Uterus (tissue), 4 donors: ENCODE measurements around the gene STAT6. TPM values are rescaled to one million over a fixed set of nuclear protein-coding genes. Genes with fewer than 3 reads are reported as not detected.

Source experiments
- DNase-seq, 2 donors: peaks; one replicate each; pipeline ENCODE4 v3.0.0-alpha.2; 2019 to 2020
- H3K27ac ChIP-seq, 2 donors: fragments of 200-600 bp; sonication (generic); 1 replicate in 1 of 2; 2 replicates in 1 of 2; pipeline ENCODE4 v1.5.1; 2016 to 2018
- H3K27me3 ChIP-seq, 2 donors: fragments of 200-600 bp; sonication (generic); one replicate each; pipeline ENCODE4 v1.5.1; 2018 to 2019; ENCODE audit warnings: control low read depth in 1 of 2
- H3K36me3 ChIP-seq, 2 donors: fragments of 200-600 bp; sonication (generic); one replicate each; pipeline ENCODE4 v1.5.1; 2019; ENCODE audit warnings: control low read depth in 1 of 2
- H3K4me1 ChIP-seq, 2 donors: fragments of 200-600 bp; sonication (generic); one replicate each; pipeline ENCODE4 v1.5.1; 2018 to 2019; ENCODE audit warnings: control low read depth in 1 of 2
- H3K4me3 ChIP-seq, 2 donors: fragments of 200-600 bp; sonication (generic); 1 replicate in 1 of 2; 2 replicates in 1 of 2; pipeline ENCODE4 v1.5.1; 2018 to 2019; ENCODE audit warnings: mild to moderate bottlenecking in 1 of 2
- H3K9me3 ChIP-seq, 2 donors: fragments of 200-600 bp; sonication (generic); one replicate each; pipeline ENCODE4 v1.5.1; 2019; ENCODE audit warnings: control low read depth in 1 of 2
- CTCF ChIP-seq, 4 experiments: fragments of 200-600 bp in 2 of 4; fragments of 450-650 bp in 2 of 4; sonication (generic) in 2 of 4; IDR thresholded peaks; one replicate each; pipeline ENCODE4 v1.5.1; 2016 to 2019; ENCODE audit warnings: antibody characterized with exemption in 4 of 4, mild to moderate bottlenecking in 2 of 4, moderate library complexity in 1 of 4
- POLR2A ChIP-seq, 2 donors: fragments of 450-650 bp; IDR thresholded peaks; one replicate each; pipeline ENCODE4 v1.6.1; 2016; ENCODE audit warnings: antibody characterized with exemption in 2 of 2, mild to moderate bottlenecking in 1 of 2, moderate library complexity in 1 of 2
- intact Hi-C: fragments of 100-400 bp; cut with DNase I; formaldehyde crosslinking; loops from one replicate; pipeline ENCODE4 v1.15.1; 2023; ENCODE audit warnings: low total_unique reads
- total RNA-seq, 4 donors: library from RNA; depleted of rRNA in 3 of 4; stranded (reverse); fragments of >200 nt in 3 of 4; gene quantifications; one replicate each; pipeline versions ENCODE4 v1.1.0 to v1.2.4, GENCODE V29; 2014 to 2023
- donor health status: DM: yes; HTN: yes; CAD: no.

The STAT6 gene
- total RNA-seq, 4 donors from 2014 or later: 62.5 to 242 (median 94.3) TPM

- H3K36me3 ChIP-seq: no peaks in the 10 kb centered on the region
- H3K27ac ChIP-seq: peak overlapping the region; percentile 98 to 100
- DNase-seq: peak; percentile 79 to 80
- no peaks in the 10 kb centered on the region for H3K9me3 ChIP-seq
- no peak for TF ChIP-seq CTCF (IDR thresholded peaks at IDR 0.05)
- TF ChIP-seq POLR2A (IDR thresholded peaks at IDR 0.05): peak in 1 of 2 donors; percentile 54
- H3K27me3 ChIP-seq: no peaks in the 10 kb centered on the region
- intact Hi-C loops: loop anchor here (5.0 kb wide), 1 partner anchor 38 kb away; no protein-coding TSS in a partner anchor
- H3K4me1 ChIP-seq: peaks cover 0 to 14% of the 10 kb centered on the region in 2 donors
- H3K4me3 ChIP-seq: peak overlapping the region; percentile 64 to 85
Observed at GRCh38 chr12:57110104-57111030, 795 bp downstream of the STAT6 start.

- Histone ChIP-seq H3K9me3 (no peaks in the 10 kb centered on the region), H3K36me3 (no peaks in the 10 kb centered on the region), H3K4me1 (peaks cover 0 to 14% of the 10 kb centered on the region in 2 donors), H3K27ac (peak overlapping the region; percentile 98 to 100), H3K27me3 (no peaks in the 10 kb centered on the region), H3K4me3 (peak overlapping the region; percentile 64 to 85)
- intact Hi-C loops: loop anchor here (5.0 kb wide), 1 partner anchor 37 kb away; no protein-coding TSS in a partner anchor
- no peak for DNase-seq
- TF ChIP-seq POLR2A (IDR thresholded peaks at IDR 0.05) (no peak), CTCF (IDR thresholded peaks at IDR 0.05) (no peak)
Observed at GRCh38 chr12:57109207-57110103, 1.7 kb downstream of the STAT6 start.

- DNase-seq: no peak
- Histone ChIP-seq H3K9me3 (no peaks in the 10 kb centered on the region), H3K4me3 (no peak overlapping the region), H3K36me3 (no peaks in the 10 kb centered on the region), H3K27ac (peak overlapping the region; percentile 14 to 100), H3K27me3 (no peaks in the 10 kb centered on the region), H3K4me1 (peaks cover 0 to 8% of the 10 kb centered on the region in 2 donors)
- TF ChIP-seq POLR2A (IDR thresholded peaks at IDR 0.05) (no peak), CTCF (IDR thresholded peaks at IDR 0.05) (no peak)
- intact Hi-C loops: no loop called here
Observed at GRCh38 chr12:57107456-57108155, 3.6 kb downstream of the STAT6 start.

- no peaks in the 10 kb centered on the region for H3K36me3 ChIP-seq
- no peak for DNase-seq
- intact Hi-C loops: no loop called here
- no peaks in the 10 kb centered on the region for H3K9me3 ChIP-seq
- H3K4me1 ChIP-seq: peaks cover 0 to 5% of the 10 kb centered on the region in 2 donors
- no peaks in the 10 kb centered on the region for H3K27me3 ChIP-seq
- H3K4me3 ChIP-seq: no peak overlapping the region
- H3K27ac ChIP-seq: no peak overlapping the region
- no peak for TF ChIP-seq POLR2A (IDR thresholded peaks at IDR 0.05)
- no peak for TF ChIP-seq CTCF (IDR thresholded peaks at IDR 0.05)
Observed at GRCh38 chr12:57106021-57106708, 5.0 kb downstream of the STAT6 start.
